ENCODE measurements around the gene CYTL1. TPM values are rescaled to one million over a fixed set of nuclear protein-coding genes. Genes with fewer than 3 reads are reported as not detected.
"Not testable (repeated sequence)": the region's sequence is repeated elsewhere in the genome, so short reads cannot be mapped to it uniquely, and the experiment has no call there.

CYTL1 gene
- not detected in 2 replicates for polyA plus RNA-seq (2011; rRNA removed)
- polyA plus RNA-seq (2012; cell fraction: cytosol; rRNA removed), result not detected in 2 replicates
- not detected in 2 replicates for polyA plus RNA-seq (2012; cell fraction: nucleus; rRNA removed)
- not detected in 3 replicates for polyA plus RNA-seq (2017; fragmentation: RNase III; extraction: RNeasy Plus Mini Kit Qiagen cat#74134 plus additional on column Dnase treatment)
- polyA minus RNA-seq (2011; rRNA and poly(A)+ RNA removed), result not detected in 2 replicates

DNA sequence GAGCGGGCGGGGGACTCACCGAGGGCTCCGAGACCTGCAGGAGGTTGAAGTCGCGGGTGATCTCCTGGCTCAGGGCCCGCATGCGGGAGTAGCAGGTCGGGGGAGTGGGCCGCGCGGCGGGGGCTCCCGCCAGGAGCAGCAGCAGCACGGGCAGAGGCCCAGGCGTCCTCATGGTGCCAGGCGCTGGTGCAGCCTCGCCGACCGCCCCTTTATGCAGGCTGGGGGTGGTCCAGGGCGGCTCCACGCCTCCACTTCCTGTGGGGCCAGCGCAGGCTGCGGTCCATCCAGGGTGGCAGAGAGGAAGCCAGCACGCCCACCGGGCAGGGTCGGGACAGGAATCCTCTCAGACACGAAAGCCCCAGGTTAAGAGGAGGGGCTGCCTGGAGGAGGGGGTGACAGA, at the start of gene CYTL1:
CYTL1 (minus strand) TSS at position 185 of the 400 bp plus-strand sequence; CDS start at position 172, 13 bp downstream.
- CTCF ChIA-PET, result interaction anchor here (1.4 to 1.5 kb wide), 2 partner anchors 8 to 25 kb away, joined by 5 read pairs; no protein-coding TSS in a partner anchor
- Histone ChIP-seq H3K4me2 (no peak within 1 kb of the TSS), H3K4me3 (no peak within 1 kb of the TSS), H3K9me3 (no peaks in the 10 kb centered on the region), H3K27ac (no peak within 1 kb of the TSS), H3K4me1 (no peaks in the 10 kb centered on the region)
- WGBS (ENCODE audit: missing lambda C conversion rate), result 82% methylated on average over 19 of the region's 28 CpGs
- TF ChIP-seq ZC3H11A (IDR thresholded peaks at IDR 0.05) (no peak), MAFK (IDR thresholded peaks at IDR 0.05; ENCODE audit: partially characterized antibody) (no peak), ESRRA (IDR thresholded peaks at IDR 0.05; ENCODE audit: borderline replicate concordance, low read length) (no peak), NFE2L2 (conservative IDR thresholded peaks at IDR 0.05; ENCODE audit: low read length) (no peak), CBX2 (IDR thresholded peaks at IDR 0.05; ENCODE audit: borderline replicate concordance, low read depth) (no peak), GATA3 (IDR thresholded peaks at IDR 0.05; ENCODE audit: borderline replicate concordance) (no peak), ZFP36 (IDR thresholded peaks at IDR 0.05; ENCODE audit: borderline replicate concordance, partially characterized antibody) (no peak), TP53 (CRISPR knock-in tag; IDR thresholded peaks at IDR 0.05) (no peak), MAX (IDR thresholded peaks at IDR 0.05) (no peak), CEBPB (IDR thresholded peaks at IDR 0.05) (no peak), PHF8 (IDR thresholded peaks at IDR 0.05; ENCODE audit: borderline replicate concordance, low read depth) (no peak), HOXB5 (CRISPR knock-in tag; IDR thresholded peaks at IDR 0.05) (no peak)
- TF ChIP-seq, protein P1, sequence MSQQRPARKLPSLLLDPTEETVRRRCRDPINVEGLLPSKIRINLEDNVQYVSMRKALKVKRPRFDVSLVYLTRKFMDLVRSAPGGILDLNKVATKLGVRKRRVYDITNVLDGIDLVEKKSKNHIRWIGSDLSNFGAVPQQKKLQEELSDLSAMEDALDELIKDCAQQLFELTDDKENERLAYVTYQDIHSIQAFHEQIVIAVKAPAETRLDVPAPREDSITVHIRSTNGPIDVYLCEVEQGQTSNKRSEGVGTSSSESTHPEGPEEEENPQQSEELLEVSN (IDR thresholded peaks at IDR 0.05; ENCODE audit: borderline replicate concordance, low read depth), result no peak
- POLR2A ChIA-PET, result no interaction called here
- no peak for FAIRE-seq
- ATAC-seq, result no peak
- DNase-seq (ENCODE audit: low read depth in 1 of 2, low spot score in 1 of 2), result no peak

- ChIA-PET POLR2A (no interaction called here), CTCF (no interaction called here)
- H3K27ac ChIP-seq, result no peak overlapping the region
- no peak for TF ChIP-seq CBX2 (IDR thresholded peaks at IDR 0.05; ENCODE audit: borderline replicate concordance, low read depth)
- no peak for TF ChIP-seq PHF8 (IDR thresholded peaks at IDR 0.05; ENCODE audit: borderline replicate concordance, low read depth)
- FAIRE-seq (no peak), DNase-seq (ENCODE audit: low read depth in 1 of 2, low spot score in 1 of 2) (no peak), ATAC-seq (no peak)
- H3K4me1 ChIP-seq, result no peaks in the 10 kb centered on the region
- WGBS (ENCODE audit: missing lambda C conversion rate), result 60% methylated on average over 3 of the region's 3 CpGs
- H3K4me2 ChIP-seq, result no peak overlapping the region
- no peaks in the 10 kb centered on the region for H3K9me3 ChIP-seq
- no peak overlapping the region for H3K4me3 ChIP-seq
Observed at GRCh38 chr4:5067908-5068307, 48.6 kb upstream of the CYTL1 start.

- H3K4me1 ChIP-seq; H3K4me3 ChIP-seq; POLR2A ChIA-PET; FAIRE-seq; H3K4me2 ChIP-seq; H3K27ac ChIP-seq; H3K9me3 ChIP-seq; DNase-seq (ENCODE audit: low read depth in 1 of 2, low spot score in 1 of 2); ATAC-seq: not testable (repeated sequence)
- CTCF ChIA-PET, result interaction anchor here (2.0 kb wide), 1 partner anchor 14 kb away, joined by 4 read pairs; no protein-coding TSS in a partner anchor
- 64% methylated on average over 3 of the region's 3 CpGs for WGBS (ENCODE audit: missing lambda C conversion rate)
Observed at GRCh38 chr4:5066968-5067367, 47.7 kb upstream of the CYTL1 start.

GRCh38 chr4:5066101-5066500, 46.8 kb upstream of the CYTL1 start:
- Histone ChIP-seq H3K4me1 (no peaks in the 10 kb centered on the region), H3K9me3 (no peaks in the 10 kb centered on the region), H3K4me2 (no peak overlapping the region), H3K27ac (no peak overlapping the region), H3K4me3 (no peak overlapping the region)
- FAIRE-seq, result no peak
- no peak for ATAC-seq
- POLR2A ChIA-PET, result no interaction called here
- CTCF ChIA-PET, result interaction anchor here (2.0 kb wide), 1 partner anchor 13 kb away, joined by 4 read pairs; no protein-coding TSS in a partner anchor
- 84% methylated on average over 3 of the region's 3 CpGs for WGBS (ENCODE audit: missing lambda C conversion rate)
- no peak for DNase-seq (ENCODE audit: low read depth in 1 of 2, low spot score in 1 of 2)
- TF ChIP-seq SREBF2 (IDR thresholded peaks at IDR 0.05) (no peak), KDM1A (IDR thresholded peaks at IDR 0.05; ENCODE audit: low read depth) (no peak), FOSB (CRISPR knock-in tag; IDR thresholded peaks at IDR 0.05) (no peak), EP300 (IDR thresholded peaks at IDR 0.05) (no peak), CEBPB (IDR thresholded peaks at IDR 0.05) (no peak), FOSL2 (IDR thresholded peaks at IDR 0.05) (no peak), FOSL2 (CRISPR knock-in tag; IDR thresholded peaks at IDR 0.05) (no peak), POLR2A (IDR thresholded peaks at IDR 0.05; ENCODE audit: low read length) (no peak), MYC (IDR thresholded peaks at IDR 0.05; ENCODE audit: borderline replicate concordance, low read length) (no peak), RAD21 (conservative IDR thresholded peaks at IDR 0.05 in 1 of 2, IDR thresholded peaks at IDR 0.05 in 1 of 2) (no peak), NFE2L2 (conservative IDR thresholded peaks at IDR 0.05; ENCODE audit: low read length) (no peak), ZSCAN20 (CRISPR knock-in tag; IDR thresholded peaks at IDR 0.05) (no peak)
- TF ChIP-seq, protein P2, sequence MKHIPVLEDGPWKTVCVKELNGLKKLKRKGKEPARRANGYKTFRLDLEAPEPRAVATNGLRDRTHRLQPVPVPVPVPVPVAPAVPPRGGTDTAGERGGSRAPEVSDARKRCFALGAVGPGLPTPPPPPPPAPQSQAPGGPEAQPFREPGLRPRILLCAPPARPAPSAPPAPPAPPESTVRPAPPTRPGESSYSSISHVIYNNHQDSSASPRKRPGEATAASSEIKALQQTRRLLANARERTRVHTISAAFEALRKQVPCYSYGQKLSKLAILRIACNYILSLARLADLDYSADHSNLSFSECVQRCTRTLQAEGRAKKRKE (CRISPR knock-in tag; IDR thresholded peaks at IDR 0.05; ENCODE audit: low read depth), result no peak
- TF ChIP-seq, protein P3, sequence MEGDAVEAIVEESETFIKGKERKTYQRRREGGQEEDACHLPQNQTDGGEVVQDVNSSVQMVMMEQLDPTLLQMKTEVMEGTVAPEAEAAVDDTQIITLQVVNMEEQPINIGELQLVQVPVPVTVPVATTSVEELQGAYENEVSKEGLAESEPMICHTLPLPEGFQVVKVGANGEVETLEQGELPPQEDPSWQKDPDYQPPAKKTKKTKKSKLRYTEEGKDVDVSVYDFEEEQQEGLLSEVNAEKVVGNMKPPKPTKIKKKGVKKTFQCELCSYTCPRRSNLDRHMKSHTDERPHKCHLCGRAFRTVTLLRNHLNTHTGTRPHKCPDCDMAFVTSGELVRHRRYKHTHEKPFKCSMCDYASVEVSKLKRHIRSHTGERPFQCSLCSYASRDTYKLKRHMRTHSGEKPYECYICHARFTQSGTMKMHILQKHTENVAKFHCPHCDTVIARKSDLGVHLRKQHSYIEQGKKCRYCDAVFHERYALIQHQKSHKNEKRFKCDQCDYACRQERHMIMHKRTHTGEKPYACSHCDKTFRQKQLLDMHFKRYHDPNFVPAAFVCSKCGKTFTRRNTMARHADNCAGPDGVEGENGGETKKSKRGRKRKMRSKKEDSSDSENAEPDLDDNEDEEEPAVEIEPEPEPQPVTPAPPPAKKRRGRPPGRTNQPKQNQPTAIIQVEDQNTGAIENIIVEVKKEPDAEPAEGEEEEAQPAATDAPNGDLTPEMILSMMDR (IDR thresholded peaks at IDR 0.05), result no peak
- TF ChIP-seq, protein P1 (IDR thresholded peaks at IDR 0.05; ENCODE audit: borderline replicate concordance, low read depth), result no peak
